WTC11 (cell line): ENCODE measurements around the gene TH. TPM values are rescaled to one million over a fixed set of nuclear protein-coding genes. Genes with fewer than 3 reads are reported as not detected.

Source experiments
- ATAC-seq: fragments of 200-7000 bp; cut with Tn5 transposase; 2 replicates; pipeline ENCODE4 v1.10.0; 2021; ENCODE audit warnings: mild to moderate bottlenecking, moderate library complexity
- CTCF ChIA-PET: fragments of 300-600 bp; sonication (Branson Sonifier 250); formaldehyde crosslinking; loops from one replicate; lab custom pipeline; 2021; ENCODE audit warnings: antibody characterized with exemption; lab: Charles Lee
- POLR2A ChIA-PET: fragments of 350-600 bp; sonication (Branson Sonifier 250); formaldehyde crosslinking; loops from one replicate; lab custom pipeline; 2021; ENCODE audit warnings: antibody characterized with exemption; lab: Charles Lee
- DNase-seq: peaks from one replicate; pipeline ENCODE4 v3.0.0; 2021; ENCODE audit warnings: low spot score
- H3K27ac Mint-ChIP-seq: 2 replicates; pipeline ENCODE4 v1.8.0; 2021; ENCODE audit warnings: mixed read lengths
- H3K27me3 Mint-ChIP-seq: 2 replicates; pipeline ENCODE4 v1.8.0; 2021; ENCODE audit warnings: low read depth, mild to moderate bottlenecking, moderate library complexity, mixed read lengths
- H3K36me3 Mint-ChIP-seq: 2 replicates; pipeline ENCODE4 v1.8.0; 2021; ENCODE audit warnings: mixed read lengths
- H3K4me1 Mint-ChIP-seq: 2 replicates; pipeline ENCODE4 v1.8.0; 2022; ENCODE audit warnings: mixed read lengths
- H3K4me3 Mint-ChIP-seq: 2 replicates; pipeline ENCODE4 v1.8.0; 2021; ENCODE audit warnings: mild to moderate bottlenecking, moderate library complexity, mixed read lengths
- H3K9me3 Mint-ChIP-seq: 2 replicates; pipeline ENCODE4 v1.8.0; 2021; ENCODE audit warnings: mixed read lengths
- ELF4 ChIP-seq: sonication (generic); formaldehyde crosslinking; IDR thresholded peaks from 2 replicates; pipeline ENCODE4 v1.8.1; 2022; ENCODE audit warnings: low read depth, mild to moderate bottlenecking, moderate library complexity, missing genetic modification reagents
- ETV6 ChIP-seq: sonication (generic); formaldehyde crosslinking; IDR thresholded peaks from 2 replicates; pipeline ENCODE4 v1.8.1; 2022; ENCODE audit warnings: mild to moderate bottlenecking, missing genetic modification reagents
- FOXP1 ChIP-seq: sonication (generic); formaldehyde crosslinking; IDR thresholded peaks from 2 replicates; pipeline ENCODE4 v1.8.0; 2022; ENCODE audit warnings: missing genetic modification reagents, mild to moderate bottlenecking, moderate library complexity, borderline replicate concordance
- MYBL2 ChIP-seq: sonication (generic); formaldehyde crosslinking; IDR thresholded peaks from 2 replicates; pipeline ENCODE4 v1.8.1; 2023; ENCODE audit warnings: mild to moderate bottlenecking, moderate library complexity, missing genetic modification reagents
- PRRX2 ChIP-seq: fragments of 250-450 bp; sonication (Bioruptor Pico); IDR thresholded peaks from 2 replicates; pipeline ENCODE4 v1.8.0; 2021; ENCODE audit warnings: mild to moderate bottlenecking
- SOX15 ChIP-seq: fragments of 250-450 bp; sonication (Bioruptor Pico); IDR thresholded peaks from 2 replicates; pipeline ENCODE4 v1.9.0; 2021; ENCODE audit warnings: mild to moderate bottlenecking
- TP53 ChIP-seq: sonication (generic); formaldehyde crosslinking; IDR thresholded peaks from 2 replicates; pipeline ENCODE4 v1.8.1; 2023; ENCODE audit warnings: mild to moderate bottlenecking, missing genetic modification reagents
- ZBTB21 ChIP-seq: sonication (generic); formaldehyde crosslinking; IDR thresholded peaks from 2 replicates; pipeline ENCODE4 v1.8.1; 2023; ENCODE audit warnings: mild to moderate bottlenecking, missing genetic modification reagents, borderline replicate concordance
- ZNF121 ChIP-seq: sonication (generic); formaldehyde crosslinking; IDR thresholded peaks from 2 replicates; pipeline ENCODE4 v1.8.0; 2023; ENCODE audit warnings: missing genetic modification reagents
- total RNA-seq: library from RNA; stranded (reverse); gene quantifications from 3 replicates; pipeline ENCODE4 v1.2.3, GENCODE V29; 2021
- TF ChIP-seq, protein P1 (sequence below): fragments of 250-450 bp; sonication (Bioruptor Pico); IDR thresholded peaks from 2 replicates; pipeline ENCODE4 v1.9.0; 2021; ENCODE audit warnings: moderate library complexity, mild to moderate bottlenecking, inconsistent platforms, borderline replicate concordance
- TF ChIP-seq, protein P2 (sequence below): sonication (generic); formaldehyde crosslinking; IDR thresholded peaks from 2 replicates; pipeline ENCODE4 v1.8.0; 2022; ENCODE audit warnings: missing genetic modification reagents
- TF ChIP-seq, protein P3 (sequence below): fragments of 250-450 bp; sonication (Bioruptor Pico); IDR thresholded peaks from 2 replicates; pipeline ENCODE4 v1.9.0; 2021; ENCODE audit warnings: mild to moderate bottlenecking
- TF ChIP-seq, protein P4 (sequence below): sonication (generic); formaldehyde crosslinking; IDR thresholded peaks from 2 replicates; pipeline ENCODE4 v1.8.1; 2022; ENCODE audit warnings: low read depth, missing genetic modification reagents, borderline replicate concordance
- TF ChIP-seq, protein P5 (sequence below): fragments of 250-450 bp; sonication (Bioruptor Pico); IDR thresholded peaks from 2 replicates; pipeline ENCODE4 v2.1.2; 2022; ENCODE audit warnings: mild to moderate bottlenecking, moderate library complexity

Gene TH
- total RNA-seq, 1 experiment from 2014 or later: not detected

DNA sequence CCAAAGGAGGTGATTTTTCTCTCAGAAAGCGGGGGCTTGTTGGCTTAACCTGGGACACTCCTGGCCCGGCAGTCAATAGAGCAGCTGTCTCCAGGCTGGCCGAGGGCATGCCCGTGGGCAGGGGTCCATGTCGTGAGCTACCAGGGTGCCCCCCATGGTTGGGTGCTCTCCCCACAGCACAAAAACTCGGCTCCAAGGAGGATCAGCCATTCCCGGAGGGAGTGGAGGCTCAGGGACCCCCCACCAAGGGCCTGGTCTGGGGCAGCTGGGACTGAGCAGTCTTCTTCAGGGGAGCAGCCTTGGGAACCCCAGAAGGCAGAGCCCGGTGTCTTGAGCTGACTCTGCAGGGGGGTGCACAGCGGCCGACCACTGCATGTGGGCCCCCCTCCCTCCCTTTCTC lies 20.8 kb upstream of the TH start:
- no peaks in the 10 kb centered on the region for H3K9me3 Mint-ChIP-seq

DNA sequence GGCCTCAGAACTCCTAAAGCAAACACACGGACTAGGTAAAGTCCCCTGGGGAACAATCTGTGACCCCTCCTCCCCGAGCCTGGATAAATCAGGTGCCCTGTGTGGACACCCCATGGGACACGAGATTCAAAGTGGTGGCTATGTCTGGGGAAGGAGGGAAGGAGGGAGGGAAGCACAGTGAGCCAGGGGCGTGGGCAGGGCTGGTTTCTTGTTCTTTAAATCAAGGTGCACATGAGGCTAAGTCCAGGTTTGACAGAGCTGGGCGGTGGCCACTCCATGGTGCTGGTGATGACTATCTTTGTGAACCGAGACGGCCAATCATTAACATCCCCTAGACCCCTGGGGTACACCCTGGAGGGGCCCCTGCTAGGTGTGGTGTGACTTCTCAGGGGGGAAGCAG lies 20.3 kb upstream of the TH start:
- POLR2A ChIA-PET: no interaction called here
- Mint-ChIP-seq H3K27ac (no peak overlapping the region), H3K36me3 (no peaks in the 10 kb centered on the region), H3K9me3 (no peaks in the 10 kb centered on the region), H3K4me3 (no peak overlapping the region), H3K27me3 (peaks cover 9% of the 10 kb centered on the region), H3K4me1 (no peaks in the 10 kb centered on the region)
- no peak for ATAC-seq
- TF ChIP-seq, protein P1, sequence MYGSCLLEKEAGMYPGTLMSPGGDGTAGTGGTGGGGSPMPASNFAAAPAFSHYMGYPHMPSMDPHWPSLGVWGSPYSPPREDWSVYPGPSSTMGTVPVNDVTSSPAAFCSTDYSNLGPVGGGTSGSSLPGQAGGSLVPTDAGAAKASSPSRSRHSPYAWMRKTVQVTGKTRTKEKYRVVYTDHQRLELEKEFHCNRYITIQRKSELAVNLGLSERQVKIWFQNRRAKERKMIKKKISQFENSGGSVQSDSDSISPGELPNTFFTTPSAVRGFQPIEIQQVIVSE: no peak
- TF ChIP-seq, protein P2, sequence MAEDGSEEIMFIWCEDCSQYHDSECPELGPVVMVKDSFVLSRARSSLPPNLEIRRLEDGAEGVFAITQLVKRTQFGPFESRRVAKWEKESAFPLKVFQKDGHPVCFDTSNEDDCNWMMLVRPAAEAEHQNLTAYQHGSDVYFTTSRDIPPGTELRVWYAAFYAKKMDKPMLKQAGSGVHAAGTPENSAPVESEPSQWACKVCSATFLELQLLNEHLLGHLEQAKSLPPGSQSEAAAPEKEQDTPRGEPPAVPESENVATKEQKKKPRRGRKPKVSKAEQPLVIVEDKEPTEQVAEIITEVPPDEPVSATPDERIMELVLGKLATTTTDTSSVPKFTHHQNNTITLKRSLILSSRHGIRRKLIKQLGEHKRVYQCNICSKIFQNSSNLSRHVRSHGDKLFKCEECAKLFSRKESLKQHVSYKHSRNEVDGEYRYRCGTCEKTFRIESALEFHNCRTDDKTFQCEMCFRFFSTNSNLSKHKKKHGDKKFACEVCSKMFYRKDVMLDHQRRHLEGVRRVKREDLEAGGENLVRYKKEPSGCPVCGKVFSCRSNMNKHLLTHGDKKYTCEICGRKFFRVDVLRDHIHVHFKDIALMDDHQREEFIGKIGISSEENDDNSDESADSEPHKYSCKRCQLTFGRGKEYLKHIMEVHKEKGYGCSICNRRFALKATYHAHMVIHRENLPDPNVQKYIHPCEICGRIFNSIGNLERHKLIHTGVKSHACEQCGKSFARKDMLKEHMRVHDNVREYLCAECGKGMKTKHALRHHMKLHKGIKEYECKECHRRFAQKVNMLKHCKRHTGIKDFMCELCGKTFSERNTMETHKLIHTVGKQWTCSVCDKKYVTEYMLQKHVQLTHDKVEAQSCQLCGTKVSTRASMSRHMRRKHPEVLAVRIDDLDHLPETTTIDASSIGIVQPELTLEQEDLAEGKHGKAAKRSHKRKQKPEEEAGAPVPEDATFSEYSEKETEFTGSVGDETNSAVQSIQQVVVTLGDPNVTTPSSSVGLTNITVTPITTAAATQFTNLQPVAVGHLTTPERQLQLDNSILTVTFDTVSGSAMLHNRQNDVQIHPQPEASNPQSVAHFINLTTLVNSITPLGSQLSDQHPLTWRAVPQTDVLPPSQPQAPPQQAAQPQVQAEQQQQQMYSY (CRISPR knock-in tag): no peak
- TF ChIP-seq ETV6 (CRISPR knock-in tag): no peak
- TF ChIP-seq, protein P3, sequence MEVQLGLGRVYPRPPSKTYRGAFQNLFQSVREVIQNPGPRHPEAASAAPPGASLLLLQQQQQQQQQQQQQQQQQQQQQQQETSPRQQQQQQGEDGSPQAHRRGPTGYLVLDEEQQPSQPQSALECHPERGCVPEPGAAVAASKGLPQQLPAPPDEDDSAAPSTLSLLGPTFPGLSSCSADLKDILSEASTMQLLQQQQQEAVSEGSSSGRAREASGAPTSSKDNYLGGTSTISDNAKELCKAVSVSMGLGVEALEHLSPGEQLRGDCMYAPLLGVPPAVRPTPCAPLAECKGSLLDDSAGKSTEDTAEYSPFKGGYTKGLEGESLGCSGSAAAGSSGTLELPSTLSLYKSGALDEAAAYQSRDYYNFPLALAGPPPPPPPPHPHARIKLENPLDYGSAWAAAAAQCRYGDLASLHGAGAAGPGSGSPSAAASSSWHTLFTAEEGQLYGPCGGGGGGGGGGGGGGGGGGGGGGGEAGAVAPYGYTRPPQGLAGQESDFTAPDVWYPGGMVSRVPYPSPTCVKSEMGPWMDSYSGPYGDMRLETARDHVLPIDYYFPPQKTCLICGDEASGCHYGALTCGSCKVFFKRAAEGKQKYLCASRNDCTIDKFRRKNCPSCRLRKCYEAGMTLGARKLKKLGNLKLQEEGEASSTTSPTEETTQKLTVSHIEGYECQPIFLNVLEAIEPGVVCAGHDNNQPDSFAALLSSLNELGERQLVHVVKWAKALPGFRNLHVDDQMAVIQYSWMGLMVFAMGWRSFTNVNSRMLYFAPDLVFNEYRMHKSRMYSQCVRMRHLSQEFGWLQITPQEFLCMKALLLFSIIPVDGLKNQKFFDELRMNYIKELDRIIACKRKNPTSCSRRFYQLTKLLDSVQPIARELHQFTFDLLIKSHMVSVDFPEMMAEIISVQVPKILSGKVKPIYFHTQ: no peak
- TF ChIP-seq SOX15 (CRISPR knock-in tag): no peak
- no peak for TF ChIP-seq PRRX2 (CRISPR knock-in tag)
- no peak for TF ChIP-seq ZBTB21
- no peak for DNase-seq
- CTCF ChIA-PET: interaction anchor here (0.6 kb wide), 1 partner anchor 1547 kb away, joined by 3 read pairs; no protein-coding TSS in a partner anchor

More for the DNA sequence above, 20.8 kb upstream of the TH start:
- H3K4me1 Mint-ChIP-seq: no peaks in the 10 kb centered on the region
- CTCF ChIA-PET: interaction anchor here (0.6 to 3.3 kb wide), 4 partner anchors 41 to 1546 kb away, joined by 3 to 13 read pairs (median 6); no protein-coding TSS in a partner anchor
- ATAC-seq (no peak), DNase-seq (no peak)
- POLR2A ChIA-PET: no interaction called here
- H3K27ac Mint-ChIP-seq: no peak overlapping the region
- H3K4me3 Mint-ChIP-seq: no peak overlapping the region
- peaks cover 13% of the 10 kb centered on the region for H3K27me3 Mint-ChIP-seq
- H3K36me3 Mint-ChIP-seq: no peaks in the 10 kb centered on the region
- TF ChIP-seq, protein P4, sequence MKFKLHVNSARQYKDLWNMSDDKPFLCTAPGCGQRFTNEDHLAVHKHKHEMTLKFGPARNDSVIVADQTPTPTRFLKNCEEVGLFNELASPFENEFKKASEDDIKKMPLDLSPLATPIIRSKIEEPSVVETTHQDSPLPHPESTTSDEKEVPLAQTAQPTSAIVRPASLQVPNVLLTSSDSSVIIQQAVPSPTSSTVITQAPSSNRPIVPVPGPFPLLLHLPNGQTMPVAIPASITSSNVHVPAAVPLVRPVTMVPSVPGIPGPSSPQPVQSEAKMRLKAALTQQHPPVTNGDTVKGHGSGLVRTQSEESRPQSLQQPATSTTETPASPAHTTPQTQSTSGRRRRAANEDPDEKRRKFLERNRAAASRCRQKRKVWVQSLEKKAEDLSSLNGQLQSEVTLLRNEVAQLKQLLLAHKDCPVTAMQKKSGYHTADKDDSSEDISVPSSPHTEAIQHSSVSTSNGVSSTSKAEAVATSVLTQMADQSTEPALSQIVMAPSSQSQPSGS (CRISPR knock-in tag): no peak
- no peak for TF ChIP-seq MYBL2
- TF ChIP-seq ELF4 (CRISPR knock-in tag): no peak
- TF ChIP-seq TP53 (CRISPR knock-in tag): no peak

DNA sequence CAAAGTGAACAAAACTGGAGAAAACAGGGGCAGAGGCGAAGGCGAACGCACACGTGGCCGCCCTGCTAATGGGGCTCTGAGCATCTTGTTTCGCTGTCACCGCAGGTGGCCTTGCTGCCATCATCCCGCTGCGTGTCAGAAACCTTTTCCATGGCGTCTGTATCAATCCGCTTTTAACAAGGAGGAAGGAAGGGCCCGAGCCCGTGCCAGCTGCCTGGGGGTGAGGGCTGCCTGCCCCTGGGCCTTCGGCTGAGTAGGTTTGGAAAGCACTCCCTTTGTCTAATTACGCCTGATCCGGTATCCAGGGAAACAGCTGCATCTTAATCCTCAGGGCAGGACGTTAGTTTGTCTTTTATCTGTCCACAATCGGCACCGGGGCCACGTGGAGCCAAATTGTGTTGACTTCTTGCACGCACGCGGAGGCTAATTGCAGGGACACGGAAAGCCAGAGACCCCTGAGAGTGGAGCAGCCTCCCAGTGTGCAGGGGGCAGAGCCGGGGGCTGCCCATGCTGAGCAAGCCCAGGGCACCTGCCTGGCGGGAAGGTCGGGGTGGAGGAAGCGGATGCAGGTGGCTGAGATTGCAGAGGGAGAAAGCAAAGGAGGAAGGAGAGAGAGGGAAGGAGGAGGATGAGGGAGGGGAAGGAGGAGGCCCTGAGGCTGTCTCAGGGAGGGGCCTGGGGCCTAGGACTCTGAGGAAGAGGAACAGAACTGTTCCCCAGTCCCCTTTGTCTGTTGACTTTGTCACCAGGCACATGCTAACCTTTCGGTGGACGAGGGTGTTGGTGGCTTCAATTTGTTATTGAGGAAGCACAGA lies 19.2 kb upstream of the TH start:
- CTCF ChIA-PET: interaction anchor here (0.7 kb wide), 1 partner anchor 230 kb away, joined by 3 read pairs; no protein-coding TSS in a partner anchor
- ATAC-seq (no peak), DNase-seq (no peak)
- Mint-ChIP-seq H3K4me1 (no peaks in the 10 kb centered on the region), H3K9me3 (no peaks in the 10 kb centered on the region), H3K36me3 (no peaks in the 10 kb centered on the region), H3K27me3 (no peaks in the 10 kb centered on the region; the same call in 1 of the 2 replicates), H3K4me3 (no peak overlapping the region), H3K27ac (no peak overlapping the region; the same call in 1 of the 2 replicates)
- POLR2A ChIA-PET: no interaction called here
- TF ChIP-seq ZNF121 (CRISPR knock-in tag): no peak
- TF ChIP-seq FOXP1 (CRISPR knock-in tag): no peak
- TF ChIP-seq, protein P5, sequence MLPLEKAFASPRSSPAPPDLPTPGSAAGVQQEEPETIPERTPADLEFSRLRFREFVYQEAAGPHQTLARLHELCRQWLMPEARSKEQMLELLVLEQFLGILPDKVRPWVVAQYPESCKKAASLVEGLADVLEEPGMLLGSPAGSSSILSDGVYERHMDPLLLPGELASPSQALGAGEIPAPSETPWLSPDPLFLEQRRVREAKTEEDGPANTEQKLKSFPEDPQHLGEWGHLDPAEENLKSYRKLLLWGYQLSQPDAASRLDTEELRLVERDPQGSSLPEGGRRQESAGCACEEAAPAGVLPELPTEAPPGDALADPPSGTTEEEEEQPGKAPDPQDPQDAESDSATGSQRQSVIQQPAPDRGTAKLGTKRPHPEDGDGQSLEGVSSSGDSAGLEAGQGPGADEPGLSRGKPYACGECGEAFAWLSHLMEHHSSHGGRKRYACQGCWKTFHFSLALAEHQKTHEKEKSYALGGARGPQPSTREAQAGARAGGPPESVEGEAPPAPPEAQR (CRISPR knock-in tag): no peak
- TF ChIP-seq, protein P3: no peak
